ENCODE measurements around the gene APBA3.
A peak's percentile ranks its signal among the peaks of the same experiment; 100 is the strongest.
"Not testable (repeated sequence)": the region's sequence is repeated elsewhere in the genome, so short reads cannot be mapped to it uniquely, and the experiment has no call there.

APBA3 gene

GRCh38 chr19:3771000-3771905 lies 9.8 kb upstream of the APBA3 start:
- no peak for DNase-seq

- DNase-seq, result no peak
These were observed 8.9 kb upstream of the APBA3 start for GRCh38 chr19:3770136-3770999.

- no peak for DNase-seq
These were observed 8.0 kb upstream of the APBA3 start for GRCh38 chr19:3769494-3769893.

- no peak for DNase-seq
These were observed 7.2 kb upstream of the APBA3 start for GRCh38 chr19:3768748-3769099.

GRCh38 chr19:3768015-3768747 lies 6.7 kb upstream of the APBA3 start:
- no peak for DNase-seq

GRCh38 chr19:3767050-3767449 lies 5.6 kb upstream of the APBA3 start:
- no peak for DNase-seq

GRCh38 chr19:3766520-3766919 lies 5.0 kb upstream of the APBA3 start:
- no peak for DNase-seq

- DNase-seq, result not testable (repeated sequence)
These were observed 4.3 kb upstream of the APBA3 start for GRCh38 chr19:3765757-3766156.

- DNase-seq, result no peak
These were observed 3.6 kb upstream of the APBA3 start for GRCh38 chr19:3765121-3765520.

- DNase-seq, result peak; percentile 98 to 99 (median 99)
These were observed 1.3 kb upstream of the APBA3 start, which contains the start of gene MRPL54 for GRCh38 chr19:3762501-3763459. TSS of gene MRPL54 (plus strand) at chr19:3762682. CDS start at chr19:3762701, 19 bp downstream.

- no peak for DNase-seq
These were observed 610 bp upstream of the APBA3 start for GRCh38 chr19:3762130-3762473.

- DNase-seq, result no peak
These were observed 576 bp downstream of the APBA3 start for GRCh38 chr19:3760871-3761361.

GRCh38 chr19:3759482-3760254 lies 1.8 kb downstream of the APBA3 start:
- no peak for DNase-seq

- DNase-seq, result not testable (repeated sequence)
These were observed 3.2 kb downstream of the APBA3 start for GRCh38 chr19:3758297-3758696.

GRCh38 chr19:3757705-3758104 lies 3.8 kb downstream of the APBA3 start:
- not testable (repeated sequence) for DNase-seq

GRCh38 chr19:3753631-3754410 lies 7.7 kb downstream of the APBA3 start:
- no peak for DNase-seq

GRCh38 chr19:3752492-3752891 lies 9.0 kb downstream of the APBA3 start:
- no peak for DNase-seq

- DNase-seq, result no peak
These were observed 10.3 kb downstream of the APBA3 start for GRCh38 chr19:3751236-3751635.

- no peak for DNase-seq
These were observed 11.3 kb downstream of the APBA3 start for GRCh38 chr19:3750211-3750610.

- DNase-seq, result no peak
These were observed 12.5 kb downstream of the APBA3 start for GRCh38 chr19:3748965-3749364.

All from activated naive CD4-positive, alpha-beta T cell (primary cell).